WTC11 (cell line): ENCODE measurements around the gene LAMA5. TPM values are rescaled to one million over a fixed set of nuclear protein-coding genes. Genes with fewer than 3 reads are reported as not detected.

Experiments
- ATAC-seq: fragments of 200-7000 bp; cut with Tn5 transposase; 2 replicates; pipeline ENCODE4 v1.10.0; 2021; ENCODE audit warnings: mild to moderate bottlenecking, moderate library complexity
- CTCF ChIA-PET: fragments of 300-600 bp; sonication (Branson Sonifier 250); formaldehyde crosslinking; loops from one replicate; lab custom pipeline; 2021; ENCODE audit warnings: antibody characterized with exemption; lab: Charles Lee
- POLR2A ChIA-PET: fragments of 350-600 bp; sonication (Branson Sonifier 250); formaldehyde crosslinking; loops from one replicate; lab custom pipeline; 2021; ENCODE audit warnings: antibody characterized with exemption; lab: Charles Lee
- DNase-seq: peaks from one replicate; pipeline ENCODE4 v3.0.0; 2021; ENCODE audit warnings: low spot score
- H3K27ac Mint-ChIP-seq: 2 replicates; pipeline ENCODE4 v1.8.0; 2021; ENCODE audit warnings: mixed read lengths
- H3K27me3 Mint-ChIP-seq: 2 replicates; pipeline ENCODE4 v1.8.0; 2021; ENCODE audit warnings: low read depth, mild to moderate bottlenecking, moderate library complexity, mixed read lengths
- H3K36me3 Mint-ChIP-seq: 2 replicates; pipeline ENCODE4 v1.8.0; 2021; ENCODE audit warnings: mixed read lengths
- H3K4me1 Mint-ChIP-seq: 2 replicates; pipeline ENCODE4 v1.8.0; 2022; ENCODE audit warnings: mixed read lengths
- H3K4me3 Mint-ChIP-seq: 2 replicates; pipeline ENCODE4 v1.8.0; 2021; ENCODE audit warnings: mild to moderate bottlenecking, moderate library complexity, mixed read lengths
- H3K9me3 Mint-ChIP-seq: 2 replicates; pipeline ENCODE4 v1.8.0; 2021; ENCODE audit warnings: mixed read lengths
- ARID4B ChIP-seq: sonication (generic); formaldehyde crosslinking; IDR thresholded peaks from 2 replicates; pipeline ENCODE4 v1.8.0; 2023; ENCODE audit warnings: missing genetic modification reagents, mild to moderate bottlenecking, borderline replicate concordance
- ELF4 ChIP-seq: sonication (generic); formaldehyde crosslinking; IDR thresholded peaks from 2 replicates; pipeline ENCODE4 v1.8.1; 2022; ENCODE audit warnings: low read depth, mild to moderate bottlenecking, moderate library complexity, missing genetic modification reagents
- ERG ChIP-seq: fragments of 250-450 bp; sonication (Bioruptor Pico); IDR thresholded peaks from 2 replicates; pipeline ENCODE4 v1.8.0; 2021; ENCODE audit warnings: mild to moderate bottlenecking
- FOXP1 ChIP-seq: sonication (generic); formaldehyde crosslinking; IDR thresholded peaks from 2 replicates; pipeline ENCODE4 v1.8.0; 2022; ENCODE audit warnings: missing genetic modification reagents, mild to moderate bottlenecking, moderate library complexity, borderline replicate concordance
- FOXP4 ChIP-seq: sonication (generic); formaldehyde crosslinking; IDR thresholded peaks from 2 replicates; pipeline ENCODE4 v1.8.0; 2022; ENCODE audit warnings: mild to moderate bottlenecking, missing genetic modification reagents
- JAZF1 ChIP-seq: fragments of 250-450 bp; sonication (Bioruptor Pico); IDR thresholded peaks from 2 replicates; pipeline ENCODE4 v1.9.0; 2021; ENCODE audit warnings: moderate library complexity, mild to moderate bottlenecking, inconsistent platforms
- MAX ChIP-seq: sonication (generic); formaldehyde crosslinking; IDR thresholded peaks from 2 replicates; pipeline ENCODE4 v1.8.0; 2022; ENCODE audit warnings: mild to moderate bottlenecking, missing genetic modification reagents
- MLX ChIP-seq: sonication (generic); formaldehyde crosslinking; IDR thresholded peaks from 2 replicates; pipeline ENCODE4 v1.8.1; 2023; ENCODE audit warnings: mild to moderate bottlenecking, missing genetic modification reagents, moderate library complexity
- NR3C1 ChIP-seq: sonication (generic); formaldehyde crosslinking; conservative IDR thresholded peaks from 2 replicates; pipeline ENCODE4 v1.8.1; 2023; ENCODE audit warnings: low read depth, mild to moderate bottlenecking, missing genetic modification reagents
- PRDM15 ChIP-seq: sonication (generic); formaldehyde crosslinking; IDR thresholded peaks from 2 replicates; pipeline ENCODE4 v1.8.0; 2022; ENCODE audit warnings: missing genetic modification reagents
- ZBTB43 ChIP-seq: sonication (generic); formaldehyde crosslinking; IDR thresholded peaks from 2 replicates; pipeline ENCODE4 v1.8.1; 2023; ENCODE audit warnings: mild to moderate bottlenecking, missing genetic modification reagents
- ZNF416 ChIP-seq: fragments of 250-450 bp; sonication (Bioruptor Pico); IDR thresholded peaks from 2 replicates; pipeline ENCODE4 v1.9.0; 2021; ENCODE audit warnings: mild to moderate bottlenecking, inconsistent platforms
- ZNF671 ChIP-seq: fragments of 250-450 bp; sonication (Bioruptor Pico); IDR thresholded peaks from 2 replicates; pipeline ENCODE4 v1.8.0; 2021; ENCODE audit warnings: mild to moderate bottlenecking
- ZSCAN18 ChIP-seq: fragments of 250-450 bp; sonication (Bioruptor Pico); IDR thresholded peaks from 2 replicates; pipeline ENCODE4 v2.1.2; 2022; ENCODE audit warnings: mild to moderate bottlenecking, moderate library complexity
- total RNA-seq: library from RNA; stranded (reverse); gene quantifications from 3 replicates; pipeline ENCODE4 v1.2.3, GENCODE V29; 2021

LAMA5 gene
- total RNA-seq, 1 experiment from 2014 or later = 329 TPM

- H3K27ac Mint-ChIP-seq = no peak overlapping the region
- no peak overlapping the region for H3K4me3 Mint-ChIP-seq
- no peak for TF ChIP-seq ELF4 (CRISPR knock-in tag)
- no peak for TF ChIP-seq ZBTB43 (CRISPR knock-in tag)
- TF ChIP-seq ZNF416 = 0 out of 2 replicates have a peak, but pooled peaks have one; percentile 11
- TF ChIP-seq ERG (CRISPR knock-in tag) = peak; percentile 16; the same call in 1 of the 2 replicates
- peaks cover 21% of the 10 kb centered on the region for H3K36me3 Mint-ChIP-seq
- CTCF ChIA-PET = interaction anchor here (0.6 to 1.8 kb wide), 4 partner anchors 12 to 110 kb away, joined by 3 to 9 read pairs (median 4); no protein-coding TSS in a partner anchor
- ATAC-seq (no peak), DNase-seq (no peak)
- peaks cover 27% of the 10 kb centered on the region for H3K4me1 Mint-ChIP-seq
- H3K9me3 Mint-ChIP-seq = no peaks in the 10 kb centered on the region
- POLR2A ChIA-PET = interaction anchor here (1.3 to 2.0 kb wide), 3 partner anchors 8 to 21 kb away, joined by 3 to 4 read pairs (median 3); no protein-coding TSS in a partner anchor
- H3K27me3 Mint-ChIP-seq = no peaks in the 10 kb centered on the region
Observed at GRCh38 chr20:62389601-62390087, 22.5 kb upstream of the LAMA5 start.

- ChIA-PET CTCF (interaction anchor here (0.6 to 1.8 kb wide), 3 partner anchors 12 to 111 kb away, joined by 3 to 5 read pairs (median 4); no protein-coding TSS in a partner anchor), POLR2A (no interaction called here)
- Mint-ChIP-seq H3K4me1 (peaks cover 27% of the 10 kb centered on the region), H3K27me3 (no peaks in the 10 kb centered on the region), H3K36me3 (peaks cover 21% of the 10 kb centered on the region), H3K27ac (0 out of 2 replicates have a peak overlapping the region, but pooled peaks have one; percentile 63), H3K9me3 (no peaks in the 10 kb centered on the region), H3K4me3 (peak overlapping the region; percentile 89)
- ATAC-seq (no peak), DNase-seq (no peak)
- TF ChIP-seq ARID4B (CRISPR knock-in tag) = no peak
- no peak for TF ChIP-seq PRDM15
- TF ChIP-seq ZBTB43 (CRISPR knock-in tag) = no peak
- no peak for TF ChIP-seq NR3C1 (CRISPR knock-in tag)
- no peak for TF ChIP-seq ZSCAN18
- no peak for TF ChIP-seq JAZF1 (CRISPR knock-in tag)
- 0 out of 2 replicates have a peak, but pooled peaks have one; percentile 28 for TF ChIP-seq FOXP1 (CRISPR knock-in tag)
- no peak for TF ChIP-seq MLX (CRISPR knock-in tag)
- no peak for TF ChIP-seq MAX (CRISPR knock-in tag)
- peak; percentile 56; the same call in 1 of the 2 replicates for TF ChIP-seq ZNF671 (CRISPR knock-in tag)
- TF ChIP-seq FOXP4 (CRISPR knock-in tag) = no peak
Observed at GRCh38 chr20:62388839-62389600, 21.9 kb upstream of the LAMA5 start.
